Endothelial cell of umbilical vein (primary cell): ENCODE results near the gene SHROOM4. TPM values are rescaled to one million over a fixed set of nuclear protein-coding genes. Genes with fewer than 3 reads are reported as not detected.

Source experiments
- BruUV-seq: library from RNA; stranded (reverse); fragments of 400-500 nt; replicated peaks from 2 replicates; lab custom pipeline; 2021; lab: Mats Ljungman, UMichigan
- CTCF ChIA-PET: fragments of 300-600, 350-600 bp; sonication (Branson Sonifier 250); formaldehyde crosslinking; loops from one replicate; lab custom pipeline; 2021; ENCODE audit warnings: antibody characterized with exemption, inconsistent platforms; lab: Charles Lee
- POLR2A ChIA-PET: fragments of 300-600, 350-600 bp; sonication (Branson Sonifier 250); formaldehyde crosslinking; loops from one replicate; lab custom pipeline; 2021; ENCODE audit warnings: antibody characterized with exemption, inconsistent platforms; lab: Charles Lee
- DNase-seq: peaks from one replicate; pipeline ENCODE4 v3.0.0-alpha.2; 2011; ENCODE audit warnings: low read depth, low spot score
- FAIRE-seq: peaks from 2 replicates; lab custom pipeline; 2011; peaks lifted over from hg19 to GRCh38; lab: Jason Lieb, UNC
- H2AFZ ChIP-seq: 2 replicates; pipeline ENCODE4 v1.6.0; 2012; ENCODE audit warnings: low read depth, low read length, control low read depth, inconsistent platforms
- H3K27ac ChIP-seq: 2 replicates; pipeline ENCODE4 v1.5.1; 2011; ENCODE audit warnings: low read depth, mild to moderate bottlenecking, control low read depth, low read length, moderate library complexity; ENCODE audit not compliant: insufficient read depth
- H3K27me3 ChIP-seq, 2 experiments: 2 replicates each; pipeline versions ENCODE4 v1.6.0 to v1.6.1; 2011; ENCODE audit warnings: low read length in 2 of 2, mixed read lengths in 1 of 2; ENCODE audit not compliant: control insufficient read depth in 2 of 2, insufficient read depth in 2 of 2
- H3K36me3 ChIP-seq, 2 experiments: 2 replicates in 1 of 2; 3 replicates in 1 of 2; pipeline ENCODE4 v1.5.1; 2011; ENCODE audit warnings: low read length in 2 of 2, mild to moderate bottlenecking in 1 of 2, moderate library complexity in 1 of 2; ENCODE audit not compliant: control insufficient read depth in 2 of 2, insufficient read depth in 2 of 2; ENCODE audit errors: extremely low read depth in 1 of 2
- H3K4me1 ChIP-seq: 3 replicates; pipeline ENCODE4 v1.5.1; 2011; ENCODE audit warnings: mild to moderate bottlenecking, low read length; ENCODE audit not compliant: control insufficient read depth, insufficient read depth; ENCODE audit errors: extremely low read depth
- H3K4me2 ChIP-seq: 2 replicates; pipeline ENCODE4 v1.6.1; 2011; ENCODE audit warnings: low read length, control low read depth, mixed read lengths; ENCODE audit not compliant: insufficient read depth
- H3K4me3 ChIP-seq, 3 experiments: fragments of 200-600 bp in 1 of 3; sonication (generic), shearing (Covaris generic) in 1 of 3; replicated peaks in 1 of 3; 2 replicates each; pipeline ENCODE4 v1.5.1; 2011 to 2016; ENCODE audit warnings: control low read depth in 3 of 3, low read length in 3 of 3, mild to moderate bottlenecking in 2 of 3, inconsistent platforms in 1 of 3, low read depth in 1 of 3, moderate library complexity in 1 of 3; ENCODE audit not compliant: insufficient read depth in 1 of 3
- H3K79me2 ChIP-seq: 2 replicates; pipeline ENCODE4 v1.6.0; 2012; ENCODE audit warnings: low read length, inconsistent platforms; ENCODE audit not compliant: control insufficient read depth, insufficient read depth
- H3K9ac ChIP-seq: replicated peaks from 2 replicates; pipeline ENCODE3; 2011; ENCODE audit warnings: low read length, control low read depth; ENCODE audit not compliant: insufficient read depth; ENCODE audit errors: extremely low read depth
- H3K9me1 ChIP-seq: replicated peaks from 3 replicates; pipeline ENCODE4 v1.6.0; 2011; ENCODE audit warnings: mild to moderate bottlenecking, low read length; ENCODE audit not compliant: control insufficient read depth, insufficient read depth; ENCODE audit errors: extremely low read depth
- H3K9me3 ChIP-seq: replicated peaks from 2 replicates; pipeline ENCODE4 v1.5.1; 2012; ENCODE audit warnings: low read length, inconsistent platforms; ENCODE audit not compliant: control insufficient read depth, insufficient read depth
- H4K20me1 ChIP-seq: replicated peaks from 2 replicates; pipeline ENCODE3; 2011; ENCODE audit warnings: mild to moderate bottlenecking, low read length; ENCODE audit not compliant: control insufficient read depth, insufficient read depth; ENCODE audit errors: extremely low read depth
- CTCF ChIP-seq, 2 donors: IDR thresholded peaks; 1 replicate in 1 of 2; 2 replicates in 1 of 2; pipeline ENCODE4 v1.5.1; 2011; ENCODE audit warnings: low read length in 2 of 2, mild to moderate bottlenecking in 2 of 2, moderate library complexity in 2 of 2, control low read depth in 1 of 2, inconsistent platforms in 1 of 2, low read depth in 1 of 2; ENCODE audit not compliant: insufficient read depth in 1 of 2; ENCODE audit errors: extremely low read depth in 1 of 2
- EZH2 ChIP-seq: IDR thresholded peaks from 2 replicates; pipeline ENCODE4 v1.6.1; 2012; ENCODE audit warnings: borderline replicate concordance, low read depth, mild to moderate bottlenecking, moderate library complexity, low read length, inconsistent platforms; ENCODE audit not compliant: severe bottlenecking
- FOS ChIP-seq: IDR thresholded peaks from 2 replicates; pipeline ENCODE4 v1.6.1; 2011; ENCODE audit warnings: mild to moderate bottlenecking, low read length, moderate library complexity, borderline replicate concordance; ENCODE audit not compliant: insufficient read depth
- GATA2 ChIP-seq: IDR thresholded peaks from 2 replicates; pipeline ENCODE4 v1.7.0; 2011; ENCODE audit warnings: low read depth, mild to moderate bottlenecking, moderate library complexity, mixed read lengths, low read length; ENCODE audit not compliant: insufficient read length, insufficient read depth
- JUN ChIP-seq: IDR thresholded peaks from 2 replicates; pipeline ENCODE4 v1.6.1; 2011; ENCODE audit warnings: borderline replicate concordance, low read depth; ENCODE audit not compliant: insufficient read length, insufficient read depth
- MAX ChIP-seq: IDR thresholded peaks from 2 replicates; pipeline ENCODE4 v1.6.1; 2011; ENCODE audit not compliant: insufficient read depth, insufficient read length
- MYC ChIP-seq: IDR thresholded peaks from one replicate; pipeline ENCODE4 v1.6.1; 2011; ENCODE audit warnings: mild to moderate bottlenecking, low read depth, low read length
- POLR2A ChIP-seq: IDR thresholded peaks from 2 replicates; pipeline ENCODE4 v1.6.1; 2012; ENCODE audit warnings: low read depth, mild to moderate bottlenecking, control low read depth, low read length
- POLR2AphosphoS5 ChIP-seq: IDR thresholded peaks from 2 replicates; pipeline ENCODE4 v1.6.1; 2012; ENCODE audit warnings: low read depth, mild to moderate bottlenecking, control low read depth, low read length, moderate library complexity; ENCODE audit not compliant: insufficient read depth
- dilution Hi-C: fragments of 300-500 bp; cut with MboI; formaldehyde crosslinking; loops from one replicate; pipeline ENCODE4 v1.15.0; 2019; ENCODE audit warnings: low sequenced_read_pairs; ENCODE audit not compliant: extremely low pct_ligation_motif_present
- intact Hi-C: fragments of 100-400 bp; cut with micrococcal nuclease; formaldehyde crosslinking; loops from one replicate; pipeline ENCODE4 v1.10.0; 2022
- polyA plus RNA-seq, 4 experiments: library from polyadenylated mRNA; depleted of rRNA in 3 of 4; stranded (reverse) in 3 of 4; unstranded in 1 of 4; fragments of >200 nt; gene quantifications; 2 replicates each; pipeline versions ENCODE4 v1.2.1 to v1.2.3, GENCODE V29; 2011 to 2012; ENCODE audit warnings: missing spikeins in 1 of 4
- total RNA-seq: library from RNA; stranded (reverse); gene quantifications from 2 replicates; pipeline ENCODE4 v1.2.3, GENCODE V29; 2021

SHROOM4 gene
- total and polyA plus RNA-seq, 2 donors (not counting 3 experiments of a cell fraction or from before 2014, with no cell fraction given): 29.7 to 57.5 TPM

- H4K20me1 ChIP-seq: no peaks in the 10 kb centered on the region
- DNase-seq (no peak), FAIRE-seq (no peak)
- H3K27ac ChIP-seq: no peak overlapping the region
- no peak overlapping the region for H3K4me2 ChIP-seq
- TF ChIP-seq MYC: no peak
- TF ChIP-seq POLR2AphosphoS5: no peak
- H2AFZ ChIP-seq: no peak overlapping the region
- no TSS peak for BruUV-seq
- H3K4me3 ChIP-seq: no peak overlapping the region
- no peaks in the 10 kb centered on the region for H3K27me3 ChIP-seq
- no peaks in the 10 kb centered on the region for H3K36me3 ChIP-seq
- H3K79me2 ChIP-seq: no peaks in the 10 kb centered on the region
- ChIA-PET POLR2A (no interaction called here), CTCF (interaction anchor here (0.8 to 1.0 kb wide), 2 partner anchors 40 to 91 kb away, joined by 3 read pairs; no protein-coding TSS in a partner anchor)
- H3K9me3 ChIP-seq: no peaks in the 10 kb centered on the region
- no peaks in the 10 kb centered on the region for H3K9me1 ChIP-seq
- peaks cover 9% of the 10 kb centered on the region for H3K4me1 ChIP-seq
- H3K9ac ChIP-seq: no peak overlapping the region
- dilution Hi-C loops: no loop called here
- intact Hi-C loops: loop anchor here (2.0 kb wide), 1 partner anchor 71 kb away; no protein-coding TSS in a partner anchor
These were observed 25.7 kb upstream of the SHROOM4 start for GRCh38 chrX:50839730-50840129.

GRCh38 chrX:50838820-50839600 lies 25.0 kb upstream of the SHROOM4 start:
- H3K4me3 ChIP-seq: no peak overlapping the region
- H4K20me1 ChIP-seq: no peaks in the 10 kb centered on the region
- peak overlapping the region; percentile 24 for H3K4me2 ChIP-seq
- H3K27ac ChIP-seq: peak overlapping the region; percentile 37
- no peak overlapping the region for H3K9ac ChIP-seq
- peak; percentile 93 for FAIRE-seq
- peak overlapping the region; percentile 70 for H2AFZ ChIP-seq
- H3K9me3 ChIP-seq: no peaks in the 10 kb centered on the region
- TF ChIP-seq POLR2A (no peak), JUN (no peak), FOS (no peak), POLR2AphosphoS5 (no peak), CTCF (IDR thresholded peaks at IDR 0.05; ENCODE audit: extremely low read depth in 1 of 2, insufficient read depth in 1 of 2, low read depth in 1 of 2, low read length in 2 of 2) (no peak), EZH2 (no peak), MAX (no peak), MYC (no peak), GATA2 (no peak)
- BruUV-seq: no TSS peak
- peak; percentile 75 for DNase-seq
- H3K79me2 ChIP-seq: no peaks in the 10 kb centered on the region
- CTCF ChIA-PET: interaction anchor here (0.8 to 1.3 kb wide), 3 partner anchors 22 to 90 kb away, joined by 3 to 4 read pairs (median 3); no protein-coding TSS in a partner anchor
- no peaks in the 10 kb centered on the region for H3K36me3 ChIP-seq
- H3K27me3 ChIP-seq: no peaks in the 10 kb centered on the region
- intact Hi-C loops: loop anchor here (2.0 kb wide), 1 partner anchor 70 kb away; no protein-coding TSS in a partner anchor
- dilution Hi-C loops: no loop called here
- POLR2A ChIA-PET: no interaction called here
- no peaks in the 10 kb centered on the region for H3K9me1 ChIP-seq
- peaks cover 9% of the 10 kb centered on the region for H3K4me1 ChIP-seq
